ENCODE measurements around the gene FAM3D.

Gene FAM3D

DNA sequence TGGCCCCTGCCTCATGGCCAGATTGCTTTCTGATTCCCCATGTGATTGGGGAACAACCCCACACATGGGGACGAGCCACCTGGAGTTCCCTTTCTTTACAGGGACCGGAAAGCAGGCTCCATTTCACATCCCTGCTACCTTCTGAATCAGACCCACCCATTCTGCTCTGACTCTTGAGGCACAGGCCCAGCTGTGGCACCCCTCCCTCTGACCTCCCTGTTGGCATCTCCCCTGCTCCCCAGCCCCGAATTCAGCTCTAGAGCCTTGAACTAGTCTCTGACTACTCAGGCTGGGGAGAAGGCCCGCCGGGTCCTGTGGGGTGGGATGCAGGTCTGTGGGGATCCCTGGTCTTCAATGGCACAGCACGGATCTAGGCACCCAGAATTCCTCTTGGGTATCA, 12.1 kb downstream of the FAM3D start:
- DNase-seq (ENCODE audit: low read depth): no peak

GRCh38 chr3:58652624-58653023, 13.9 kb downstream of the FAM3D start:
- DNase-seq (ENCODE audit: low read depth): no peak

GRCh38 chr3:58651276-58651675, 15.3 kb downstream of the FAM3D start:
- no peak for DNase-seq (ENCODE audit: low read depth)

- DNase-seq (ENCODE audit: low read depth): no peak
Measured at GRCh38 chr3:58647381-58648141, 19.0 kb downstream of the FAM3D start.

DNA sequence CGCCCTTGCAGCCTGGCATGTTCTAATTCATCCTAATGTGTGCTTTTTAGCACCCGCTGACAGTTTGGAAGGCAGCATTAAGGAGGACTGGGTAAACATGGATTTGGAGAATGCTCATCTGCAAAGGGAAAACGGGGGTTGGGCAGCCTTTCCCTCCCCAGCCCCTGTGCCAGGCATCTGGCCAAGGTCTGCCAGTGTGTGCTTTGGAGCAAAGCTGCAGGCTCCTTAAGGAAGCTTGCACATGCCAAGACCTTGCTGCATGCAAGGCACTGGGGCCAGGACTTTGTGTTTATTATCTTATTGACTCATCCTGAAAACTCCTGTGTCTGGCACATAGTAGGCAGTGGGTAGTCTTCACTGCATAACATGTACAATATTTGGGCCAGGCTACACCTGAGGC, 20.1 kb downstream of the FAM3D start:
- no peak for DNase-seq (ENCODE audit: low read depth)

DNA sequence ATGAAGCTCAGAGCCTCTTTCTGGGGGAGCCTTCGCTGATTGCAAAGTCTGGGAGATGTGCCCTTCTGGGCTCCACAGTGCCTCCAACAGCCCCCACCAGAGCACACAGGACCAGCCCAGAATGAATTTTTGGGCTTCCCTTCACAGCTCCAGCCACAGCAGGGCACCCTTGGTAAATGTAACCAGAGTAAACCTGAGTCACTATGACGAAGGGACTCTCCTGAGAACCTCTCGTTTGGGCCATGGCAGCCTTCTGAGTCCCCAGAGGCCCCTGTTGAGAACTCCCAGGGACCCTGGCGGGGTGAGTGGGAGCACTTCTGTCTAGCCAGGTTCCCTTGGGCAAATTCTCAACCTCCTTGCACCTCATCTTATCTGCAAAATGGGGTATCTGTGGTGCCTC, 20.8 kb downstream of the FAM3D start:
- DNase-seq (ENCODE audit: low read depth): no peak

- DNase-seq (ENCODE audit: low read depth): no peak
Measured at GRCh38 chr3:58642846-58643245, 23.7 kb downstream of the FAM3D start.

DNA sequence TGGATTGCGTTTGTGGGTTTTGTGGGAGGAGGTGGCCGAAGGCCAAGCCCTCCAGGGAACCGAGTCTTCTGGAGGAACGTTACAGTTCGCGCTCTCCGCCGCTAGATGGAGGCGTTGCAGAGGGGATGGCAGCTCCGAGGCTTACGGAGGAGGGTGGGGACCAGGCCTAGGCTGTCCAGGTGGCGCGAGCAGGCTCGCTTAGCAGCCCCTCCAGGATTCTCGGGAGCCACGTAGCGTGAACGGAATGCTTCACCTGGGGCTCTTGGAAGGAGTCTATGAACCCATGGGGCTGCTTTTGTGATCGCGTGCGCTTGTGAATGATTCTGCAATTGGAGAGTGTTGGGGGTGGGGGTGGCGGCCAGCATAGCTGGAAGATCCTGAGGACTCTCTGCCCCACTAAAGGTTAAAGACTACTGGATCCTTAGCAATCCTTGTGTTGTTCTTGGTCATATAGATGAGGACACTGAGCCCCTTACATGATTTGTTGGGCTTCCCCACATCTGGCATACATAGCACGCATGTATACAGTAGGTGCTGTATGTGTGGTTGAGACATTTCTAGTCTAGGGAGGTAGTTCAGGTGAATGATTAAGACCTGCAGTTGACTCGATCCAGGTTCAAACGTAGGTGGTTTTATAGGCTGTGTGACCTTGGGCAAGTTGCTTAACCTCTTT, 25.7 kb downstream of the FAM3D start:
- peak; percentile 31 for DNase-seq (ENCODE audit: low read depth)

DNA sequence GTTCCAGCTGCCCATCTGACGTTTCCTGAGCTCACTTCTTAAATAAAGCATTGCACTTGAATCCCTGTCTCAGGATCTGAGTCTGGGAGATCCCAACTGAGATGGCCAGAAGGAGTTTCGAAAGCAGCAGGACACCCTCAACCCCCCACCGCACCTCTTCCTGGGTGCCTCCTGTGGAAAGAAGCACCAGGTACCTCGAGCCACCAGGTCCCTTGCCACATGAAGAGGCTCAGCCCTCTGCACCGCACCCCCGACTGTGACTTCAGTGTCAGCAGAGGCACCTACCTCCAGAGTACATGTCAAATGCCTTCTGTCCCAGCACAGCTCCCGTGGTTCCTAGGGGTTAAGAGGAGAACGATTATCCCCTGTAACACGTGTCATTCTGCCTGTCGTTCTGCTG, 26.7 kb downstream of the FAM3D start:
- DNase-seq (ENCODE audit: low read depth): no peak

GRCh38 chr3:58639001-58639400, 27.6 kb downstream of the FAM3D start:
- no peak for DNase-seq (ENCODE audit: low read depth)

- DNase-seq (ENCODE audit: low read depth): no peak
Measured at GRCh38 chr3:58638591-58638990, 28.0 kb downstream of the FAM3D start.

DNA sequence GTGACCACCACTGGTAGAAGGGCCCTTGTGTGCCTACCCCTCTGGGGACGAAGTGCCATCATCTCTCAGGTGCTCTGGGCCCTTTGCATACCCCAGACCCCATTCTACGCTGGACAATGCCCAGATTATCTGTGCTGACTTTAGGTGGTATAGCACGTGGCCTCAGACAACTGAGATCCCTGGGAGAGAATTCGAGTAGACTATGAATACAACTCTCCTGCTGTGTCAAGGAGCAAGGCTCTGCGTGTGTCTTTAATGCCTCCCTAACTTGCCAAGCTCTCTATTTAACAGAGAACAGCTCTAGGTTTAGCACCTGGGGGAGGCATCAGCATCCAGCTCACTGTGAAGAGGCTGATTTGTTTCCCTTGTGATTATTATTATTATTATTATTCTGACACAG, 29.1 kb downstream of the FAM3D start:
- DNase-seq (ENCODE audit: low read depth): no peak

DNA sequence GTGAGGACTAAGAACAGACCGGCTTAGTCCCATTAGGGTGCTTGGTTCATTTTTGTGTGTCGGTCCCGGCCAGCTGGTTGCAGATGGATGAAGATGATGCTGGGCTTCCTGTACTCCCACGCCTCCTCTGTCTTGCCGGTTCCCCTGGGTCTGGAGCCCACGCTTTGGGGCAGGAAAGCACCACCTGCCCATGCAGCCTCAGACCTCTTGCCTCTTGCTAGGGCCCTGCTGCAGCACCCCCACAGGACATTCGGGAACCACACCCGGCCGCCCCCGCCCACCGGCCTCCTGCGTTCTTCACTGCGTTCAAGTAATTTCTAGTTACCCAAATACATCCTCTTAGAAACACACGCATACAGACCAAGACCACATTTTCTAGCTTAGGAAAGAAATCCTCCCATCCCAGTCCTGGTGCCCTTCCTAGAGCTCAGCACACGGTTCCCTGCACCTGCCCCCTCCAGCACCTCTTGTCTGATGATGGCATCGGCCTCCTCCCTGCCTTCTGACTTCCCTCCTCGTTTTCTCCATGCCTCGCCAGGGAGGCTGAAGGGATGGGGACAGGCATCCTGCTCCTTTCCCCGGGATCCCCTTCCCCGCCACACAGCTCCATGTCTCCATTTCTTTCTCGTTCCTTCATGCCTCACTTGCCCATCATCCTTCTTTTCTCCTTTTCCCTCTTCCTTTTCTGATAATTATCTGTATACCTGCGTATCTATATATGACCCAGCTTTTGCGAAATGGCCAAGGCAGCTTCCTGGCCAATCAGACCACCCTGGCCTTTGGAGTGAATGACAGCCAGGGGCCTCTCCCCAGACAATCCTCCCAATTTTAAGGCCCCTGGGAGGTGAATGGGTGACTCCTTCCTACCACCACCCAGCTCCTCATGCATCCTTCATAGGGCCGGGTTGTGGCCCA, 30.9 kb downstream of the FAM3D start:
- no peak for DNase-seq (ENCODE audit: low read depth)

GRCh38 chr3:58633157-58633865, 33.3 kb downstream of the FAM3D start:
- no peak for DNase-seq (ENCODE audit: low read depth)

- DNase-seq (ENCODE audit: low read depth): no peak
Measured at GRCh38 chr3:58631742-58632141, 34.8 kb downstream of the FAM3D start.

DNA sequence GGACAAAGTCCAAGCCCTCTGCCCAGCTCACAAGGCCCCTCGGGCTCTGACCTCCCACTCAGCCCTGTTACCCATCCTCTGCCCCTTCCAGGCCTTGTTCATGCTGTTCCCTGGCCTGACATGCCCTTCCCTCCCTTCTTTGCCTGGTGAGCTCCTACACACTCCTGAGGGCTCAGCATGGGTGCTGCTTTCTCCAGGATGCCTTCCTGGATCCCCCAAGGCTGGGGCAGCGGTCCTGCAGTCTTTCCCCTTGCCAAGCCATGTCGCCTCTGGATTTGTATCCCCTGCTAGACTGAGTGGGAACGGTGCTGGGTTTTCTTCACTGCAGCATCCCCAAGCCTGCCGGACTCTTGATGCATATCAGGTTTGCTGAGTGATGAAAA, 35.9 kb downstream of the FAM3D start:
- no peak for DNase-seq (ENCODE audit: low read depth)

DNA sequence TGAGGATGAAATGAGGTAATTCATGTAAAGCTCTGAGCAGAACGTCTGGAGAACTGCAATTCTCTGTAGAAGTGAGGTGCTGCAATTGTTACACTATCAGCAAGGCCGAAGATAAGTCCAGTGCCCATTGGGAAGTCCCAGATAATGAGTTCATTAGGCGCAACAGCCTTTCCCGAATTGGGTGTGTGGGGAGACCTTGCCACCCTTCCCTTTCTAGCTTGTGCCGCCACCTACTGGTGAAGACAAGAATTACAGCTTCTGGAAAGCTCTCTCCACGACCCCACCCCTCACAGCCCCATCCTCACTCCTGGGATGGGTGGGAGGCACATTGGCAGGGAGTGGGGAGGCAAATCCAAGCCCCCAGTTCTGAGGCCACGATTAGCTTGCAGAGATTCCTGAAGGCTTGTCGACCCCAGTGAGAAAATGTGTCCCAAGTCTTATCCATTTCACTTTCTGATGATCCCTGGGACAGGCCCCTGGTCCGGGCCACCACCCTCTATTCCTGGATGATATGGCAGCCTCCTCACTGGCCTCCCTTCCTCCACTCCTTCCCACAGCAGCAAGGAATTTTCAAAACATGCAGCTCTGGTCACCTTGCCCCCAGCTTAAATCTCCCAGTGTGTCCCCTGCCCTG, 36.4 kb downstream of the FAM3D start:
- peak; percentile 35 for DNase-seq (ENCODE audit: low read depth)

- DNase-seq (ENCODE audit: low read depth): no peak
Measured at GRCh38 chr3:58629629-58630028, 36.9 kb downstream of the FAM3D start.

GRCh38 chr3:58628823-58629562, 37.6 kb downstream of the FAM3D start:
- no peak for DNase-seq (ENCODE audit: low read depth)

DNA sequence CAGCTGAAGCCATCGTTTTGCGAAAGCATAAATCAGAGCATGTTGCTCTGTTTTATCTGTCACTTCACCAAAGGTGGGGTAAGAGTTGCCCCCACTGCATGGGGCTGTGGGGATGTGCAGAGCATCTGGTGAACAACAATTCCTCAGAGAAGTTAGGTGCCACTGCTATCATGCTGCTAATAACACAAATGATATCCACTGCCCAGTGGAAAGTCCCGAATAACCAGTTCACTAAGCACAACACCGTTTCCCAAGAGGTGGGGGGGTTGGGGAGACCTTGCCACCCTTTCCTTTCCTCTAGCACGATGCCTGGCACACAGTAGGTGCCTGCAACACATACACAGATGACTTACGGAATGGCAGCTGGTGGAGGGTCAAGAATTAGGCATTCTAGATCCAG, 38.6 kb downstream of the FAM3D start:
- no peak for DNase-seq (ENCODE audit: low read depth)

DNA sequence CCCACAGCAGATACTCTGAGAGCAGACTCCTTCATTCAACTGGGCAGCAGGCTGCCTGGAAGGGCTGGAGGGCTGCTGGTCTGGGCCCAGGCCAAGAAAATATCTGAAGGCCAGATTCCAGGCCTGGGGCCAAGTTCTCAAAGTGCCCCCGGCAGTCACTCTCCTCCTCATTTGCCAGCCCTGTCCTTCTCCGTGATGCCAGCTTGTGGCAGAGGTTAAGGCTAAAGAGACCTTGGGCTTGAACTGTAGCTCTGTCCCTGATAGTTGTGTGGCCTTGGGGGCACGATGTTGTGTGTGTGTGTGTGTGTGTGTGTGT, 39.0 kb downstream of the FAM3D start:
- no peak for DNase-seq (ENCODE audit: low read depth)
